CD8-positive, alpha-beta memory T cell (primary cell): ENCODE measurements around the gene IRX4. TPM values are rescaled to one million over a fixed set of nuclear protein-coding genes. Genes with fewer than 3 reads are reported as not detected.

Experiments
- CTCF ChIA-PET: fragments of 350-600 bp; sonication (Branson Sonifier 250); formaldehyde crosslinking; loops from one replicate; lab custom pipeline; 2021; ENCODE audit warnings: antibody characterized with exemption; lab: Charles Lee
- POLR2A ChIA-PET: fragments of 350-600 bp; sonication (Branson Sonifier 250); formaldehyde crosslinking; loops from one replicate; lab custom pipeline; 2021; ENCODE audit warnings: antibody characterized with exemption; lab: Charles Lee
- DNase-seq, 5 donors: peaks; one replicate each; pipeline versions ENCODE4 v3.0.0 to v3.0.0-alpha.2; 2020 to 2022; ENCODE audit warnings: mixed read lengths in 1 of 5
- H3K27ac ChIP-seq: one replicate; pipeline ENCODE4 v1.7.0; 2013; ENCODE audit warnings: low read depth, mild to moderate bottlenecking, low read length, moderate library complexity
- H3K27me3 ChIP-seq: 2 replicates; pipeline ENCODE4 v1.7.0; 2013; ENCODE audit warnings: low read length, mild to moderate bottlenecking; ENCODE audit not compliant: insufficient read depth, poor library complexity, severe bottlenecking
- H3K36me3 ChIP-seq: 2 replicates; pipeline ENCODE4 v1.7.0; 2013; ENCODE audit warnings: mild to moderate bottlenecking, low read length, moderate library complexity; ENCODE audit not compliant: insufficient read depth
- H3K4me1 ChIP-seq: 2 replicates; pipeline ENCODE4 v1.7.0; 2013; ENCODE audit warnings: mild to moderate bottlenecking, low read length, moderate library complexity; ENCODE audit not compliant: insufficient read depth
- H3K4me3 ChIP-seq: 2 replicates; pipeline ENCODE4 v1.7.0; 2013; ENCODE audit warnings: mild to moderate bottlenecking, low read length
- H3K9me3 ChIP-seq: 2 replicates; pipeline ENCODE4 v1.7.0; 2013; ENCODE audit warnings: mild to moderate bottlenecking, low read length
- H3K27ac Mint-ChIP-seq, 8 donors: one replicate each; pipeline ENCODE4 v1.8.0; 2020 to 2021; ENCODE audit warnings: mixed read lengths in 8 of 8, mild to moderate bottlenecking in 6 of 8, inconsistent platforms in 3 of 8, moderate library complexity in 3 of 8
- H3K27me3 Mint-ChIP-seq, 2 donors: one replicate each; pipeline ENCODE4 v1.8.0; 2020 to 2021; ENCODE audit warnings: mixed read lengths in 2 of 2, mild to moderate bottlenecking in 1 of 2, moderate library complexity in 1 of 2
- H3K36me3 Mint-ChIP-seq, 3 donors: one replicate each; pipeline ENCODE4 v1.8.0; 2020 to 2021; ENCODE audit warnings: mixed read lengths in 3 of 3, inconsistent platforms in 1 of 3, mild to moderate bottlenecking in 1 of 3
- H3K4me1 Mint-ChIP-seq, 3 donors: one replicate each; pipeline ENCODE4 v1.8.0; 2020 to 2021; ENCODE audit warnings: mixed read lengths in 3 of 3, inconsistent platforms in 1 of 3, mild to moderate bottlenecking in 1 of 3
- H3K4me3 Mint-ChIP-seq, 7 donors: one replicate each; pipeline ENCODE4 v1.8.0; 2020 to 2021; ENCODE audit warnings: mixed read lengths in 7 of 7, mild to moderate bottlenecking in 6 of 7, moderate library complexity in 4 of 7, inconsistent platforms in 2 of 7
- H3K9me3 Mint-ChIP-seq, 5 donors: one replicate each; pipeline ENCODE4 v1.8.0; 2020 to 2022; ENCODE audit warnings: mixed read lengths in 5 of 5, mild to moderate bottlenecking in 3 of 5, moderate library complexity in 2 of 5, inconsistent platforms in 1 of 5
- polyA plus RNA-seq: library from polyadenylated mRNA; unstranded; fragments of 300-500 nt; fragmentation: Illumina TruSeq; gene quantifications from one replicate; pipeline ENCODE4 v1.2.3, GENCODE V29; 2021
- total RNA-seq, 2 experiments: library from RNA; stranded (reverse); gene quantifications; one replicate each; pipeline ENCODE4 v1.2.3, GENCODE V29; 2021

Gene IRX4
- total and polyA plus RNA-seq, 3 experiments from 2014 or later, result not detected

- peaks cover 26 to 51% of the 10 kb centered on the region in 2 donors for H3K27me3 Mint-ChIP-seq
- no peak overlapping the region for H3K4me3 Mint-ChIP-seq
- H3K27ac Mint-ChIP-seq, result no peak overlapping the region
- DNase-seq, result no peak
- no peak overlapping the region for H3K27ac ChIP-seq
- H3K9me3 Mint-ChIP-seq, result peaks cover 0 to 2% (median 0%) of the 10 kb centered on the region in 5 donors
- POLR2A ChIA-PET, result no interaction called here
- no peak overlapping the region for H3K4me3 ChIP-seq
- H3K36me3 ChIP-seq, result no peaks in the 10 kb centered on the region
- H3K9me3 ChIP-seq, result no peaks in the 10 kb centered on the region
- CTCF ChIA-PET, result no interaction called here
- no peaks in the 10 kb centered on the region for H3K36me3 Mint-ChIP-seq
- peaks cover 16% of the 10 kb centered on the region for H3K27me3 ChIP-seq
- no peaks in the 10 kb centered on the region for H3K4me1 ChIP-seq
- H3K4me1 Mint-ChIP-seq, result peaks cover 0 to 3% (median 0%) of the 10 kb centered on the region in 3 donors
Measured at GRCh38 chr5:1858436-1858835, 24.3 kb downstream of the IRX4 start.

GRCh38 chr5:1857256-1857600 is 25.5 kb downstream of the IRX4 start:
- H3K9me3 ChIP-seq, result no peaks in the 10 kb centered on the region
- H3K27me3 ChIP-seq, result peaks cover 21% of the 10 kb centered on the region
- H3K4me3 ChIP-seq, result no peak overlapping the region
- Mint-ChIP-seq H3K4me1 (peaks cover 0 to 3% (median 0%) of the 10 kb centered on the region in 3 donors), H3K27me3 (peaks cover 25 to 52% of the 10 kb centered on the region in 2 donors), H3K4me3 (no peak overlapping the region), H3K9me3 (peaks cover 0 to 2% (median 0%) of the 10 kb centered on the region in 5 donors), H3K36me3 (no peaks in the 10 kb centered on the region), H3K27ac (no peak overlapping the region)
- no peak for DNase-seq
- CTCF ChIA-PET, result no interaction called here
- no peaks in the 10 kb centered on the region for H3K4me1 ChIP-seq
- no peaks in the 10 kb centered on the region for H3K36me3 ChIP-seq
- POLR2A ChIA-PET, result no interaction called here
- H3K27ac ChIP-seq, result no peak overlapping the region

- Histone ChIP-seq H3K4me3 (no peak overlapping the region), H3K9me3 (no peaks in the 10 kb centered on the region), H3K36me3 (no peaks in the 10 kb centered on the region), H3K27me3 (peaks cover 21% of the 10 kb centered on the region), H3K4me1 (no peaks in the 10 kb centered on the region), H3K27ac (no peak overlapping the region)
- Mint-ChIP-seq H3K27me3 (peaks cover 27 to 52% of the 10 kb centered on the region in 2 donors), H3K4me3 (no peak overlapping the region), H3K36me3 (no peaks in the 10 kb centered on the region), H3K4me1 (peaks cover 0 to 3% (median 0%) of the 10 kb centered on the region in 3 donors), H3K27ac (no peak overlapping the region), H3K9me3 (peaks cover 0 to 2% (median 0%) of the 10 kb centered on the region in 5 donors)
- CTCF ChIA-PET, result no interaction called here
- POLR2A ChIA-PET, result no interaction called here
- no peak for DNase-seq
Measured at GRCh38 chr5:1856596-1857255, 26.0 kb downstream of the IRX4 start.

GRCh38 chr5:1855596-1855995 is 27.1 kb downstream of the IRX4 start:
- CTCF ChIA-PET, result no interaction called here
- Histone ChIP-seq H3K4me1 (no peaks in the 10 kb centered on the region), H3K9me3 (no peaks in the 10 kb centered on the region), H3K27me3 (peaks cover 25% of the 10 kb centered on the region), H3K36me3 (no peaks in the 10 kb centered on the region), H3K27ac (no peak overlapping the region), H3K4me3 (no peak overlapping the region)
- no peak for DNase-seq
- POLR2A ChIA-PET, result no interaction called here
- Mint-ChIP-seq H3K27ac (no peak overlapping the region), H3K9me3 (peaks cover 0 to 2% (median 0%) of the 10 kb centered on the region in 5 donors), H3K4me3 (no peak overlapping the region), H3K27me3 (peaks cover 32 to 52% of the 10 kb centered on the region in 2 donors), H3K36me3 (no peaks in the 10 kb centered on the region), H3K4me1 (peaks cover 0 to 3% (median 0%) of the 10 kb centered on the region in 3 donors)

GRCh38 chr5:1855075-1855474 is 27.6 kb downstream of the IRX4 start:
- H3K9me3 Mint-ChIP-seq, result peaks cover 0 to 2% (median 0%) of the 10 kb centered on the region in 5 donors
- Histone ChIP-seq H3K9me3 (no peaks in the 10 kb centered on the region), H3K4me3 (no peak overlapping the region), H3K36me3 (no peaks in the 10 kb centered on the region), H3K27me3 (peaks cover 25% of the 10 kb centered on the region), H3K27ac (no peak overlapping the region), H3K4me1 (no peaks in the 10 kb centered on the region)
- H3K36me3 Mint-ChIP-seq, result no peaks in the 10 kb centered on the region
- DNase-seq, result no peak
- no peak overlapping the region for H3K27ac Mint-ChIP-seq
- H3K27me3 Mint-ChIP-seq, result peaks cover 36 to 53% of the 10 kb centered on the region in 2 donors
- H3K4me1 Mint-ChIP-seq, result peaks cover 0 to 3% (median 0%) of the 10 kb centered on the region in 3 donors
- ChIA-PET CTCF (interaction anchor here (1.0 kb wide), 1 partner anchor 21 kb away, joined by 3 read pairs; no protein-coding TSS in a partner anchor), POLR2A (no interaction called here)
- no peak overlapping the region for H3K4me3 Mint-ChIP-seq

GRCh38 chr5:1853531-1853930 is 29.2 kb downstream of the IRX4 start:
- no peaks in the 10 kb centered on the region for H3K36me3 ChIP-seq
- no peak for DNase-seq
- peaks cover 25% of the 10 kb centered on the region for H3K27me3 ChIP-seq
- H3K27me3 Mint-ChIP-seq, result peaks cover 35 to 60% of the 10 kb centered on the region in 2 donors
- H3K4me1 Mint-ChIP-seq, result peaks cover 0 to 3% (median 0%) of the 10 kb centered on the region in 3 donors
- H3K36me3 Mint-ChIP-seq, result no peaks in the 10 kb centered on the region
- ChIA-PET POLR2A (no interaction called here), CTCF (no interaction called here)
- no peak overlapping the region for H3K27ac Mint-ChIP-seq
- H3K9me3 ChIP-seq, result no peaks in the 10 kb centered on the region
- peaks cover 0 to 2% (median 0%) of the 10 kb centered on the region in 5 donors for H3K9me3 Mint-ChIP-seq
- no peak overlapping the region for H3K4me3 Mint-ChIP-seq
- no peak overlapping the region for H3K4me3 ChIP-seq
- H3K27ac ChIP-seq, result no peak overlapping the region
- H3K4me1 ChIP-seq, result no peaks in the 10 kb centered on the region

- no peak overlapping the region for H3K27ac Mint-ChIP-seq
- DNase-seq, result no peak
- H3K4me1 Mint-ChIP-seq, result peaks cover 0 to 3% (median 0%) of the 10 kb centered on the region in 3 donors
- CTCF ChIA-PET, result no interaction called here
- peaks cover 0 to 2% (median 0%) of the 10 kb centered on the region in 5 donors for H3K9me3 Mint-ChIP-seq
- Histone ChIP-seq H3K4me3 (no peak overlapping the region), H3K4me1 (no peaks in the 10 kb centered on the region), H3K27ac (no peak overlapping the region), H3K36me3 (no peaks in the 10 kb centered on the region), H3K27me3 (peaks cover 25% of the 10 kb centered on the region), H3K9me3 (no peaks in the 10 kb centered on the region)
- no peak overlapping the region for H3K4me3 Mint-ChIP-seq
- POLR2A ChIA-PET, result no interaction called here
- peaks cover 35 to 66% of the 10 kb centered on the region in 2 donors for H3K27me3 Mint-ChIP-seq
- H3K36me3 Mint-ChIP-seq, result no peaks in the 10 kb centered on the region
Measured at GRCh38 chr5:1852324-1852947, 30.3 kb downstream of the IRX4 start.

GRCh38 chr5:1851290-1851934 is 31.3 kb downstream of the IRX4 start:
- no peak for DNase-seq
- ChIA-PET POLR2A (no interaction called here), CTCF (no interaction called here)
- H3K36me3 ChIP-seq, result no peaks in the 10 kb centered on the region
- H3K27ac Mint-ChIP-seq, result no peak overlapping the region
- H3K4me3 Mint-ChIP-seq, result no peak overlapping the region
- H3K27ac ChIP-seq, result no peak overlapping the region
- peaks cover 25% of the 10 kb centered on the region for H3K27me3 ChIP-seq
- H3K4me1 Mint-ChIP-seq, result peaks cover 0 to 3% (median 0%) of the 10 kb centered on the region in 3 donors
- peaks cover 38 to 67% of the 10 kb centered on the region in 2 donors for H3K27me3 Mint-ChIP-seq
- no peaks in the 10 kb centered on the region for H3K4me1 ChIP-seq
- H3K9me3 Mint-ChIP-seq, result peaks cover 0 to 2% (median 0%) of the 10 kb centered on the region in 5 donors
- H3K4me3 ChIP-seq, result no peak overlapping the region
- H3K9me3 ChIP-seq, result no peaks in the 10 kb centered on the region
- H3K36me3 Mint-ChIP-seq, result no peaks in the 10 kb centered on the region
